ENCODE measurements around the gene KIAA1328.
"Not testable (repeated sequence)": the region's sequence is repeated elsewhere in the genome, so short reads cannot be mapped to it uniquely, and the experiment has no call there.

Gene KIAA1328

GRCh38 chr18:36813101-36813775 lies 15.7 kb upstream of the KIAA1328 start:
- Histone ChIP-seq H2AFZ (no peak overlapping the region), H3K27ac (no peak overlapping the region), H3K36me3 (ENCODE audit: control insufficient read depth, insufficient read depth, low read length) (no peaks in the 10 kb centered on the region)

GRCh38 chr18:36813824-36814223 lies 15.1 kb upstream of the KIAA1328 start:
- Histone ChIP-seq H3K9me3 (ENCODE audit: control insufficient read depth, low read length) (no peaks in the 10 kb centered on the region), H3K4me2 (ENCODE audit: low read length) (no peak overlapping the region), H2AFZ (no peak overlapping the region), H3K79me2 (no peaks in the 10 kb centered on the region), H3K27me3 (ENCODE audit: control insufficient read depth, insufficient read depth, low read length) (no peaks in the 10 kb centered on the region), H3K36me3 (ENCODE audit: control insufficient read depth, insufficient read depth, low read length) (no peaks in the 10 kb centered on the region), H3K4me3 (ENCODE audit: low read depth, low read length) (no peak overlapping the region), H3K27ac (no peak overlapping the region), H3K4me1 (no peaks in the 10 kb centered on the region), H3K9ac (no peak overlapping the region)
- TF ChIP-seq CTCF (IDR thresholded peaks at IDR 0.05) = no peak

More at GRCh38 chr18:36813101-36813775, 15.7 kb upstream of the KIAA1328 start:
- H3K9me3 ChIP-seq (ENCODE audit: control insufficient read depth, low read length) = no peaks in the 10 kb centered on the region
- H3K4me2 ChIP-seq (ENCODE audit: low read length) = no peak overlapping the region
- no peaks in the 10 kb centered on the region for H3K79me2 ChIP-seq
- no peak overlapping the region for H3K9ac ChIP-seq
- no peaks in the 10 kb centered on the region for H3K4me1 ChIP-seq
- H3K27me3 ChIP-seq (ENCODE audit: control insufficient read depth, insufficient read depth, low read length) = no peaks in the 10 kb centered on the region
- H3K4me3 ChIP-seq (ENCODE audit: low read depth, low read length) = no peak overlapping the region
- TF ChIP-seq CTCF (IDR thresholded peaks at IDR 0.05) = no peak

GRCh38 chr18:36814994-36815393 lies 13.9 kb upstream of the KIAA1328 start:
- no peaks in the 10 kb centered on the region for H3K36me3 ChIP-seq (ENCODE audit: control insufficient read depth, insufficient read depth, low read length)
- H3K9ac ChIP-seq = no peak overlapping the region
- H3K27ac ChIP-seq = no peak overlapping the region
- no peak overlapping the region for H2AFZ ChIP-seq
- no peaks in the 10 kb centered on the region for H3K4me1 ChIP-seq
- H3K4me3 ChIP-seq (ENCODE audit: low read depth, low read length) = no peak overlapping the region
- H3K27me3 ChIP-seq (ENCODE audit: control insufficient read depth, insufficient read depth, low read length) = no peaks in the 10 kb centered on the region
- no peaks in the 10 kb centered on the region for H3K9me3 ChIP-seq (ENCODE audit: control insufficient read depth, low read length)
- H3K79me2 ChIP-seq = no peaks in the 10 kb centered on the region
- TF ChIP-seq CTCF (IDR thresholded peaks at IDR 0.05) = no peak
- H3K4me2 ChIP-seq (ENCODE audit: low read length) = no peak overlapping the region

GRCh38 chr18:36816096-36816495 lies 12.8 kb upstream of the KIAA1328 start:
- not testable (repeated sequence) for H3K36me3 ChIP-seq (ENCODE audit: control insufficient read depth, insufficient read depth, low read length); H3K4me3 ChIP-seq (ENCODE audit: low read depth, low read length)

GRCh38 chr18:36817039-36817438 lies 11.9 kb upstream of the KIAA1328 start:
- no peak overlapping the region for H3K27ac ChIP-seq
- no peak overlapping the region for H3K9ac ChIP-seq
- H3K27me3 ChIP-seq (ENCODE audit: control insufficient read depth, insufficient read depth, low read length) = no peaks in the 10 kb centered on the region
- TF ChIP-seq CTCF (IDR thresholded peaks at IDR 0.05) = no peak
- H3K4me1 ChIP-seq = no peaks in the 10 kb centered on the region
- H2AFZ ChIP-seq = no peak overlapping the region
- no peaks in the 10 kb centered on the region for H3K9me3 ChIP-seq (ENCODE audit: control insufficient read depth, low read length)
- H3K4me2 ChIP-seq (ENCODE audit: low read length) = no peak overlapping the region
- no peak overlapping the region for H3K4me3 ChIP-seq (ENCODE audit: low read depth, low read length)
- H3K79me2 ChIP-seq = no peaks in the 10 kb centered on the region
- no peaks in the 10 kb centered on the region for H3K36me3 ChIP-seq (ENCODE audit: control insufficient read depth, insufficient read depth, low read length)

More at GRCh38 chr18:36816096-36816495, 12.8 kb upstream of the KIAA1328 start:
- not testable (repeated sequence) for H3K9ac ChIP-seq; H2AFZ ChIP-seq; H3K9me3 ChIP-seq (ENCODE audit: control insufficient read depth, low read length); H3K4me1 ChIP-seq; H3K27me3 ChIP-seq (ENCODE audit: control insufficient read depth, insufficient read depth, low read length); H3K27ac ChIP-seq; H3K4me2 ChIP-seq (ENCODE audit: low read length); H3K79me2 ChIP-seq
